Ecto neural progenitor cell (in vitro differentiated cells): ENCODE data around the gene CRACDL.

Source experiments
- DNase-seq: peaks from one replicate; pipeline ENCODE4 v3.0.0-alpha.2; 2018; ENCODE audit warnings: low spot score

Gene CRACDL

GRCh38 chr2:98750593-98751282 is 185.3 kb downstream of the CRACDL start:
- no peak for DNase-seq

GRCh38 chr2:98749066-98749450 is 187.0 kb downstream of the CRACDL start:
- no peak for DNase-seq

GRCh38 chr2:98748292-98749065 is 187.5 kb downstream of the CRACDL start:
- DNase-seq, result no peak

- no peak for DNase-seq
Measured at GRCh38 chr2:98747888-98748287, 188.1 kb downstream of the CRACDL start.

- no peak for DNase-seq
Measured at GRCh38 chr2:98746426-98746825, 189.6 kb downstream of the CRACDL start.

GRCh38 chr2:98744595-98744994 is 191.4 kb downstream of the CRACDL start:
- DNase-seq, result no peak
